K562 (cell line): Measurements from ENCODE around the gene AP2A2. TPM values are rescaled to one million over a fixed set of nuclear protein-coding genes. Genes with fewer than 3 reads are reported as not detected.
A peak's percentile ranks its signal among the peaks of the same experiment; 100 is the strongest.

ENCODE experiments used
- ATAC-seq: fragments of 200-7000 bp; cut with Tn5 transposase; 3 replicates; pipeline ENCODE4 v1.9.1; 2020; ENCODE audit warnings: moderate library complexity
- BruUV-seq: library from RNA; stranded (reverse); fragments of 400-500 nt; replicated peaks from 2 replicates; lab custom pipeline; 2021; lab: Mats Ljungman, UMichigan
- CTCF ChIA-PET: fragments of 300-600 bp; formaldehyde crosslinking; extraction: SDS; loops from one replicate; lab custom pipeline; 2021; ENCODE audit warnings: low intra/inter-chr PET ratio; lab: Yijun Ruan, JAX
- POLR2A ChIA-PET: fragments of 300-600, 350-650 bp; sonication (Branson Sonifier 250); formaldehyde crosslinking; extraction: SDS; loops from one replicate; lab custom pipeline; 2021; ENCODE audit warnings: antibody characterized with exemption, inconsistent platforms; lab: Yijun Ruan, JAX
- DNase-seq, 4 experiments: peaks; one replicate each; pipeline versions ENCODE4 v3.0.0 to v3.0.0-alpha.2; 2011 to 2018; ENCODE audit warnings: low spot score in 3 of 4, mixed read lengths in 3 of 4; ENCODE audit errors: extremely low read depth in 1 of 4
- FAIRE-seq: peaks from 2 replicates; lab custom pipeline; 2011; peaks lifted over from hg19 to GRCh38; lab: Jason Lieb, UNC
- H2AFZ ChIP-seq: 2 replicates; pipeline ENCODE4 v1.6.0; 2011; ENCODE audit warnings: low read depth, low read length, control low read depth, inconsistent platforms
- H3K27ac ChIP-seq: fragments of 200-600 bp; 3 replicates; pipeline ENCODE4 v1.8.0; 2011; ENCODE audit warnings: low read depth, mild to moderate bottlenecking, control low read depth, inconsistent platforms, low read length, moderate library complexity, mixed read lengths; ENCODE audit errors: extremely low read depth
- H3K27me3 ChIP-seq, 2 experiments: fragments of 300-600 bp in 1 of 2; 2 replicates in 1 of 2; 3 replicates in 1 of 2; pipeline versions ENCODE4 v1.6.0 to v1.8.0; 2011; ENCODE audit warnings: inconsistent platforms in 2 of 2, low read length in 2 of 2, mild to moderate bottlenecking in 1 of 2, mixed read lengths in 1 of 2, moderate library complexity in 1 of 2; ENCODE audit not compliant: control insufficient read depth in 2 of 2, insufficient read depth in 2 of 2
- H3K36me3 ChIP-seq: fragments of 300-600 bp; 3 replicates; pipeline ENCODE4 v1.8.0; 2011; ENCODE audit warnings: mild to moderate bottlenecking, low read length, inconsistent platforms; ENCODE audit not compliant: control insufficient read depth, insufficient read depth
- H3K4me1 ChIP-seq, 2 experiments: fragments of 200-600 bp in 1 of 2; replicated peaks in 1 of 2; 2 replicates in 1 of 2; 3 replicates in 1 of 2; pipeline versions ENCODE4 v1.5.1 to v1.8.0; 2011; ENCODE audit warnings: inconsistent platforms in 2 of 2, low read length in 2 of 2, mild to moderate bottlenecking in 1 of 2, mixed read lengths in 1 of 2, moderate library complexity in 1 of 2; ENCODE audit not compliant: control insufficient read depth in 2 of 2, insufficient read depth in 2 of 2
- H3K4me2 ChIP-seq: 2 replicates; pipeline ENCODE4 v1.6.1; 2011; ENCODE audit warnings: low read length, control low read depth, inconsistent platforms, mixed read lengths; ENCODE audit not compliant: insufficient read depth
- H3K4me3 ChIP-seq: fragments of 200-600 bp; sonication (generic), shearing (Covaris generic); 2 replicates; pipeline ENCODE4 v1.5.1; 2016; ENCODE audit warnings: control low read depth, inconsistent platforms
- H3K79me2 ChIP-seq: fragments of 200-600 bp; 3 replicates; pipeline ENCODE4 v1.8.0; 2011; ENCODE audit warnings: low read length, inconsistent platforms; ENCODE audit not compliant: control insufficient read depth, insufficient read depth
- H3K9ac ChIP-seq, 2 experiments: 2 replicates each; pipeline versions ENCODE4 v1.6.0 to v1.6.1; 2011; ENCODE audit warnings: low read depth in 2 of 2, low read length in 2 of 2, control low read depth in 1 of 2, inconsistent platforms in 1 of 2, mild to moderate bottlenecking in 1 of 2, mixed read lengths in 1 of 2; ENCODE audit not compliant: insufficient read depth in 1 of 2
- H3K9me1 ChIP-seq: one replicate; pipeline ENCODE4 v1.6.0; 2011; ENCODE audit warnings: inconsistent platforms, mild to moderate bottlenecking, low read length, moderate library complexity; ENCODE audit not compliant: control insufficient read depth, insufficient read depth
- H3K9me3 ChIP-seq: replicated peaks from 2 replicates; pipeline ENCODE4 v1.5.1; 2011; ENCODE audit warnings: low read depth, low read length, inconsistent platforms; ENCODE audit not compliant: control insufficient read depth, insufficient read depth
- H4K20me1 ChIP-seq: replicated peaks from 2 replicates; pipeline ENCODE4 v1.6.1; 2011; ENCODE audit warnings: low read length, inconsistent platforms, mixed read lengths; ENCODE audit not compliant: control insufficient read depth, insufficient read depth
- JUN ChIP-seq, 2 experiments: sonication (generic) in 1 of 2; formaldehyde crosslinking in 1 of 2; IDR thresholded peaks; 2 replicates each; pipeline versions ENCODE4 v1.6.1 to v1.8.0; 2012 to 2022; ENCODE audit warnings: borderline replicate concordance in 2 of 2, mild to moderate bottlenecking in 2 of 2, improper control_type of control experiment in 1 of 2, low read depth in 1 of 2, low read length in 1 of 2, missing genetic modification reagents in 1 of 2
- JUND ChIP-seq, 2 experiments: IDR thresholded peaks; 2 replicates in 1 of 2; 3 replicates in 1 of 2; pipeline ENCODE4 v1.6.1; 2011; ENCODE audit warnings: borderline replicate concordance in 2 of 2, low read depth in 2 of 2, low read length in 2 of 2, improper control_type of control experiment in 1 of 2, missing biosample characterization in 1 of 2, missing genetic modification characterization in 1 of 2, missing genetic modification reagents in 1 of 2
- KAT2B ChIP-seq: IDR thresholded peaks from one replicate; pipeline ENCODE4 v1.6.1; 2012; ENCODE audit warnings: low read depth, mild to moderate bottlenecking, control low read depth, inconsistent platforms, low read length, moderate library complexity
- MCM3 ChIP-seq: fragments of 450-650 bp; IDR thresholded peaks from 2 replicates; pipeline ENCODE4 v1.6.1; 2016
- NR1H2 ChIP-seq: sonication (generic); formaldehyde crosslinking; IDR thresholded peaks from 2 replicates; pipeline ENCODE4 v1.4.0; 2020; ENCODE audit warnings: mild to moderate bottlenecking, missing genetic modification reagents
- PTTG1 ChIP-seq: fragments of 450-650 bp; IDR thresholded peaks from 2 replicates; pipeline ENCODE4 v1.6.1; 2016; ENCODE audit warnings: low read depth, mild to moderate bottlenecking, missing genetic modification characterization, missing compliant biosample characterization
- SMAD3 ChIP-seq: fragments of 450-650 bp; formaldehyde crosslinking; conservative IDR thresholded peaks from 2 replicates; pipeline ENCODE4 v1.4.0; 2020; ENCODE audit warnings: mild to moderate bottlenecking
- SMARCA4 ChIP-seq: fragments of 450-650 bp; IDR thresholded peaks from 2 replicates; pipeline ENCODE4 v1.6.1; 2016
- TCF7L2 ChIP-seq: fragments of 150-350 bp; IDR thresholded peaks from 2 replicates; pipeline ENCODE4 v1.6.1; 2016; ENCODE audit warnings: low read depth, mild to moderate bottlenecking, low read length, moderate library complexity
- ZNF232 ChIP-seq: sonication (generic); formaldehyde crosslinking; IDR thresholded peaks from 2 replicates; pipeline ENCODE4 v1.8.0; 2022; ENCODE audit warnings: mild to moderate bottlenecking, missing genetic modification reagents
- WGBS: fragments of 100-300 bp; shearing (Covaris generic); methylation state at CpG from one replicate; pipeline ENCODE4 v1.1.6; 2016; ENCODE audit warnings: low coverage, mixed read lengths; ENCODE audit not compliant: insufficient coverage; ENCODE audit errors: missing lambda C conversion rate; 5-methylcytosine and 5-hydroxymethylcytosine counted together
- in situ Hi-C: fragments of 300-500 bp; cut with MboI; formaldehyde crosslinking; loops from 4 replicates; pipeline ENCODE4 v1.15.0; 2018; ENCODE audit warnings: inconsistent platforms, mixed read lengths
- intact Hi-C: fragments of 100-400 bp; cut with micrococcal nuclease; formaldehyde crosslinking; loops from 2 replicates; pipeline ENCODE4 v1.14.2; 2022
- polyA plus RNA-seq, 8 experiments: library from polyadenylated mRNA; depleted of rRNA in 4 of 8; stranded (reverse) in 5 of 8; unstranded in 3 of 8; fragments of >200 nt; fragmentation: Nextera tagmentation in 2 of 8; fragmentation: Illumina TruSeq in 1 of 8; extraction: Ambion mirVana in 2 of 8; extraction: Trizol in 1 of 8; gene quantifications; 2 replicates each; pipeline versions ENCODE4 v1.2.1 to v1.2.3, GENCODE V29; 2011 to 2014; ENCODE audit warnings: inconsistent platforms in 1 of 8, missing spikeins in 1 of 8
- total RNA-seq, 7 experiments: library from RNA; depleted of rRNA in 6 of 7; stranded (reverse); fragments of >200 nt in 6 of 7; fragmentation: Illumina TruSeq in 2 of 7; extraction: Trizol in 2 of 7; gene quantifications; 2 replicates each; pipeline versions ENCODE4 v1.2.1 to v1.2.3, GENCODE V29; 2011 to 2021; ENCODE audit warnings: low replicate concordance in 1 of 7
- TF ChIP-seq, protein P1 (sequence below): fragments of 250-450 bp; sonication (Bioruptor Pico); IDR thresholded peaks from 2 replicates; pipeline ENCODE4 v1.4.0; 2020; ENCODE audit warnings: mild to moderate bottlenecking, moderate library complexity
- TF ChIP-seq, protein P2 (sequence below): fragments of 250-450 bp; sonication (Bioruptor Pico); IDR thresholded peaks from 2 replicates; pipeline ENCODE4 v1.8.0; 2022; ENCODE audit warnings: moderate library complexity, mild to moderate bottlenecking, inconsistent platforms
- TF ChIP-seq, protein P3 (sequence below): fragments of 200-800 bp; sonication (Bioruptor generic); IDR thresholded peaks from 2 replicates; pipeline ENCODE4 v1.6.1; 2016; ENCODE audit warnings: missing genetic modification characterization, missing compliant biosample characterization

AP2A2 gene
- total and polyA plus RNA-seq, 9 of the 15 experiments (the other 6 are each of a cell fraction or from before 2014, with no cell fraction given): 0.69 to 41.7 (median 15.2) TPM

DNA sequence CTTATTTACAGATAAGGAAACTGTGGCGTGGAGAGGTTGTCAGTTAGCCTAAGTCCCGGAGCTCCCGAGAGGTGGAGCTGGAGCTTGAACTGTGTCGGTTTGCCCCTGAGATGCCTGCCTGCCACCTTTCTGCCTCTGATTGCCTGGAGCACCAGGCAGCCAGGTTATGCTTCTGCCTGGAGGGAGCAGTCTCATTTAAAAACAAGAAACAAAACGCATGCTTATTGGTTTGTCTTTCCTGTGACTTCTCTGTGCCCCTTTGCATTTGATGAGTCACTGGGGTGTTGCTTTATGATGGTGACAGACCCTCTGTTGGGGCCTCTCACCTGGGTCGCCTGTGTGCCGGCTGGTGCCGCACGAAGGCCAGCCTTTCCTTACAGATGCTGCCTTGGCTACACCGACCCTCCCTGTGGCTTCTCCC, 12.2 kb downstream of the AP2A2 start:
- H3K4me3 ChIP-seq: no peak overlapping the region
- DNase-seq: peak in 3 of 4 experiments; percentile 36 to 54 (median 48)
- peak overlapping the region; percentile 63 for H2AFZ ChIP-seq
- H3K79me2 ChIP-seq: peaks cover 71% of the 10 kb centered on the region
- CTCF ChIA-PET: no interaction called here
- H3K9me1 ChIP-seq: no peaks in the 10 kb centered on the region
- intact Hi-C loops: no loop called here
- WGBS: 10% methylated on average over 10 of the region's 10 CpGs
- ATAC-seq: peak; percentile 79
- H4K20me1 ChIP-seq: no peaks in the 10 kb centered on the region
- in situ Hi-C loops: no loop called here
- peaks cover 19 to 24% of the 10 kb centered on the region in 2 experiments for H3K4me1 ChIP-seq
- peak overlapping the region; percentile 64; the same call in 2 of the 3 replicates for H3K27ac ChIP-seq
- no peaks in the 10 kb centered on the region for H3K9me3 ChIP-seq
- H3K4me2 ChIP-seq: peak overlapping the region; percentile 76
- H3K27me3 ChIP-seq: no peaks in the 10 kb centered on the region
- H3K9ac ChIP-seq: peak overlapping the region; percentile 54 to 85
- peak; percentile 81 for FAIRE-seq
- POLR2A ChIA-PET: interaction anchor here (0.6 to 1.2 kb wide), 6 partner anchors 9 to 146 kb away, joined by 3 to 5 read pairs (median 4); no protein-coding TSS in a partner anchor
- BruUV-seq: no TSS peak
- 0 out of 3 replicates have a peak, but pooled peaks cover 2% of the 10 kb centered on the region for H3K36me3 ChIP-seq
- TF ChIP-seq, protein P1, sequence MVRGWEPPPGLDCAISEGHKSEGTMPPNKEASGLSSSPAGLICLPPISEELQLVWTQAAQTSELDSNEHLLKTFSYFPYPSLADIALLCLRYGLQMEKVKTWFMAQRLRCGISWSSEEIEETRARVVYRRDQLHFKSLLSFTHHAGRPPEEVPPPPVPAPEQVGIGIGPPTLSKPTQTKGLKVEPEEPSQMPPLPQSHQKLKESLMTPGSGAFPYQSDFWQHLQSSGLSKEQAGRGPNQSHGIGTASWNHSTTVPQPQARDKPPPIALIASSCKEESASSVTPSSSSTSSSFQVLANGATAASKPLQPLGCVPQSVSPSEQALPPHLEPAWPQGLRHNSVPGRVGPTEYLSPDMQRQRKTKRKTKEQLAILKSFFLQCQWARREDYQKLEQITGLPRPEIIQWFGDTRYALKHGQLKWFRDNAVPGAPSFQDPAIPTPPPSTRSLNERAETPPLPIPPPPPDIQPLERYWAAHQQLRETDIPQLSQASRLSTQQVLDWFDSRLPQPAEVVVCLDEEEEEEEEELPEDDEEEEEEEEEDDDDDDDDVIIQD (CRISPR knock-in tag): no peak
- TF ChIP-seq ZNF232 (CRISPR knock-in tag) (no peak), SMAD3 (CRISPR knock-in tag) (no peak), JUN (IDR thresholded peaks at IDR 0.05; ENCODE audit: borderline replicate concordance, low read depth, low read length) (no peak), JUN (CRISPR knock-in tag; IDR thresholded peaks at IDR 0.05; ENCODE audit: borderline replicate concordance) (no peak), TCF7L2 (no peak), JUND (IDR thresholded peaks at IDR 0.05; ENCODE audit: borderline replicate concordance, low read depth, low read length) (peak; percentile 30; the same call in 1 of the 2 replicates), JUND (tag; IDR thresholded peaks at IDR 0.05; ENCODE audit: borderline replicate concordance, low read depth, low read length) (0 out of 3 replicates have a peak, but pooled peaks have one; percentile 32), KAT2B (no peak), MCM3 (no peak), PTTG1 (tag) (no peak), SMARCA4 (no peak), NR1H2 (no peak)
- TF ChIP-seq, protein P2, sequence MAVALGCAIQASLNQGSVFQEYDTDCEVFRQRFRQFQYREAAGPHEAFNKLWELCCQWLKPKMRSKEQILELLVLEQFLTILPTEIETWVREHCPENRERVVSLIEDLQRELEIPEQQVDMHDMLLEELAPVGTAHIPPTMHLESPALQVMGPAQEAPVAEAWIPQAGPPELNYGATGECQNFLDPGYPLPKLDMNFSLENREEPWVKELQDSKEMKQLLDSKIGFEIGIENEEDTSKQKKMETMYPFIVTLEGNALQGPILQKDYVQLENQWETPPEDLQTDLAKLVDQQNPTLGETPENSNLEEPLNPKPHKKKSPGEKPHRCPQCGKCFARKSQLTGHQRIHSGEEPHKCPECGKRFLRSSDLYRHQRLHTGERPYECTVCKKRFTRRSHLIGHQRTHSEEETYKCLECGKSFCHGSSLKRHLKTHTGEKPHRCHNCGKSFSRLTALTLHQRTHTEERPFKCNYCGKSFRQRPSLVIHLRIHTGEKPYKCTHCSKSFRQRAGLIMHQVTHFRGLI: no peak
- TF ChIP-seq, protein P3, sequence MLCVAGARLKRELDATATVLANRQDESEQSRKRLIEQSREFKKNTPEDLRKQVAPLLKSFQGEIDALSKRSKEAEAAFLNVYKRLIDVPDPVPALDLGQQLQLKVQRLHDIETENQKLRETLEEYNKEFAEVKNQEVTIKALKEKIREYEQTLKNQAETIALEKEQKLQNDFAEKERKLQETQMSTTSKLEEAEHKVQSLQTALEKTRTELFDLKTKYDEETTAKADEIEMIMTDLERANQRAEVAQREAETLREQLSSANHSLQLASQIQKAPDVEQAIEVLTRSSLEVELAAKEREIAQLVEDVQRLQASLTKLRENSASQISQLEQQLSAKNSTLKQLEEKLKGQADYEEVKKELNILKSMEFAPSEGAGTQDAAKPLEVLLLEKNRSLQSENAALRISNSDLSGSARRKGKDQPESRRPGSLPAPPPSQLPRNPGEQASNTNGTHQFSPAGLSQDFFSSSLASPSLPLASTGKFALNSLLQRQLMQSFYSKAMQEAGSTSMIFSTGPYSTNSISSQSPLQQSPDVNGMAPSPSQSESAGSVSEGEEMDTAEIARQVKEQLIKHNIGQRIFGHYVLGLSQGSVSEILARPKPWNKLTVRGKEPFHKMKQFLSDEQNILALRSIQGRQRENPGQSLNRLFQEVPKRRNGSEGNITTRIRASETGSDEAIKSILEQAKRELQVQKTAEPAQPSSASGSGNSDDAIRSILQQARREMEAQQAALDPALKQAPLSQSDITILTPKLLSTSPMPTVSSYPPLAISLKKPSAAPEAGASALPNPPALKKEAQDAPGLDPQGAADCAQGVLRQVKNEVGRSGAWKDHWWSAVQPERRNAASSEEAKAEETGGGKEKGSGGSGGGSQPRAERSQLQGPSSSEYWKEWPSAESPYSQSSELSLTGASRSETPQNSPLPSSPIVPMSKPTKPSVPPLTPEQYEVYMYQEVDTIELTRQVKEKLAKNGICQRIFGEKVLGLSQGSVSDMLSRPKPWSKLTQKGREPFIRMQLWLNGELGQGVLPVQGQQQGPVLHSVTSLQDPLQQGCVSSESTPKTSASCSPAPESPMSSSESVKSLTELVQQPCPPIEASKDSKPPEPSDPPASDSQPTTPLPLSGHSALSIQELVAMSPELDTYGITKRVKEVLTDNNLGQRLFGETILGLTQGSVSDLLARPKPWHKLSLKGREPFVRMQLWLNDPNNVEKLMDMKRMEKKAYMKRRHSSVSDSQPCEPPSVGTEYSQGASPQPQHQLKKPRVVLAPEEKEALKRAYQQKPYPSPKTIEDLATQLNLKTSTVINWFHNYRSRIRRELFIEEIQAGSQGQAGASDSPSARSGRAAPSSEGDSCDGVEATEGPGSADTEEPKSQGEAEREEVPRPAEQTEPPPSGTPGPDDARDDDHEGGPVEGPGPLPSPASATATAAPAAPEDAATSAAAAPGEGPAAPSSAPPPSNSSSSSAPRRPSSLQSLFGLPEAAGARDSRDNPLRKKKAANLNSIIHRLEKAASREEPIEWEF: no peak
